ENCODE results near the gene SLC28A1.

DNA sequence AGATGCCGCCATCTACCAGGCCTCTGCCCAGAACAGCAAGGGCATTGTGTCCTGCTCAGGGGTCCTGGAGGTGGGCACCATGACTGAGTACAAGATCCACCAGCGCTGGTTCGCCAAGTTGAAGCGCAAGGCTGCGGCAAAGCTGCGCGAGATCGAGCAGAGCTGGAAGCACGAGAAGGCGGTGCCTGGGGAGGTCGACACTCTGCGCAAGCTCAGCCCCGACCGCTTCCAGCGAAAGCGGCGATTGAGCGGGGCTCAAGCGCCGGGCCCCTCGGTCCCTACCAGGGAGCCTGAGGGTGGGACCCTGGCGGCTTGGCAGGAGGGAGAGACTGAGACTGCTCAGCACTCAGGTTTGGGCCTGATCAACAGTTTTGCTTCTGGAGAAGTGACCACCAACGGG is 44.7 kb upstream of the SLC28A1 start:
- TF ChIP-seq, protein P1, sequence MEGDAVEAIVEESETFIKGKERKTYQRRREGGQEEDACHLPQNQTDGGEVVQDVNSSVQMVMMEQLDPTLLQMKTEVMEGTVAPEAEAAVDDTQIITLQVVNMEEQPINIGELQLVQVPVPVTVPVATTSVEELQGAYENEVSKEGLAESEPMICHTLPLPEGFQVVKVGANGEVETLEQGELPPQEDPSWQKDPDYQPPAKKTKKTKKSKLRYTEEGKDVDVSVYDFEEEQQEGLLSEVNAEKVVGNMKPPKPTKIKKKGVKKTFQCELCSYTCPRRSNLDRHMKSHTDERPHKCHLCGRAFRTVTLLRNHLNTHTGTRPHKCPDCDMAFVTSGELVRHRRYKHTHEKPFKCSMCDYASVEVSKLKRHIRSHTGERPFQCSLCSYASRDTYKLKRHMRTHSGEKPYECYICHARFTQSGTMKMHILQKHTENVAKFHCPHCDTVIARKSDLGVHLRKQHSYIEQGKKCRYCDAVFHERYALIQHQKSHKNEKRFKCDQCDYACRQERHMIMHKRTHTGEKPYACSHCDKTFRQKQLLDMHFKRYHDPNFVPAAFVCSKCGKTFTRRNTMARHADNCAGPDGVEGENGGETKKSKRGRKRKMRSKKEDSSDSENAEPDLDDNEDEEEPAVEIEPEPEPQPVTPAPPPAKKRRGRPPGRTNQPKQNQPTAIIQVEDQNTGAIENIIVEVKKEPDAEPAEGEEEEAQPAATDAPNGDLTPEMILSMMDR (IDR thresholded peaks at IDR 0.05 in 2 of 3, conservative IDR thresholded peaks at IDR 0.05 in 1 of 3; ENCODE audit: borderline replicate concordance in 1 of 3, insufficient read depth in 1 of 3, low read depth in 2 of 3, low read length in 2 of 3) = no peak
- TF ChIP-seq ATF3 (IDR thresholded peaks at IDR 0.05) (no peak), EZH2phosphoT487 (IDR thresholded peaks at IDR 0.05; ENCODE audit: borderline replicate concordance) (no peak)
